ENCODE measurements around the gene CNOT1. TPM values are rescaled to one million over a fixed set of nuclear protein-coding genes. Genes with fewer than 3 reads are reported as not detected.
"Not testable (repeated sequence)": the region's sequence is repeated elsewhere in the genome, so short reads cannot be mapped to it uniquely, and the experiment has no call there.

The CNOT1 gene
- total RNA-seq, 1 donor from 2014 or later = 270 TPM

DNA sequence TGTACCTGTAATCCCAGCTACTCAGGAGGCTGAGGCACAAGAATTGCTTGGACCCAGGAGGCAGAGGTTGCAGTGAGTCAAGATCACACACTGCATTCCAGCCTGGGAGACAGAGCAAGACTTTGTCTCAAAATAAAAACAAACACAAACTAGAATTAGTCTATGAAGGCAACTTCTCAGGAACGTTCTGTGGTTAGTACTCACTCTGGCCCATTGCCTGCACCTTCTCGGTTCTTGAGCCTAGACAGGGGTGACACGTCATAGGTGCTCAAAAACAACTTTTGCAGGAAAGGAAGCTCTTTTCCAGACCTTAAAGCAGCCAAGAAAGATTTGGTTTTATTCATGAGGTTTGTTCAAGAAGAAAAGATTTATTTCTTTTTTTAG is 22.3 kb upstream of the CNOT1 start:
- H3K9me3 Mint-ChIP-seq = no peaks in the 10 kb centered on the region
- no peak overlapping the region for H3K27ac Mint-ChIP-seq
- no peak overlapping the region for H3K4me3 Mint-ChIP-seq
- H3K36me3 Mint-ChIP-seq (ENCODE audit: low read depth) = no peaks in the 10 kb centered on the region
- DNase-seq = no peak
- no peaks in the 10 kb centered on the region for H3K4me1 Mint-ChIP-seq
- peaks cover 3% of the 10 kb centered on the region for H3K27me3 Mint-ChIP-seq
- intact Hi-C loops (cut with micrococcal nuclease) = no loop called here

DNA sequence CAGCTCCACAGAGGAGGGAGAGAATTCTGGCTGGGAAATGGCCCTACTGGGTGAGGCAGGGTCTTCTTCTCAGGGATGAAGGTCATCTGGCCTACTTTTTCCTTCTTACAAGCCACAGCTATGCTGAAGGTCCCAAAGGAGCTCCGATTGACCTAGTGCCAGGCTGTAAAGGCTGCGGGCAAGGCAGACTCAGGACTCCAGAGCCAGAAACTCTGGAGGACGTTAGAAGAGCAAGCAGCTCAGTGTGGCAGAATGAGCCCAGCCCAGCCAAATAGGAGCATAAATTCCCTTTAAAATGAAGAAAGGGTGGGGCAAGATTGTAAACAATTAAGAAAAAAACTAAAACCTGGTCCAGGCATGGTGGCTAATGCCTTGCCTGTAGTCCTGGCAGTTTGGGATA is 20.1 kb upstream of the CNOT1 start:
- DNase-seq = no peak
- H3K36me3 Mint-ChIP-seq (ENCODE audit: low read depth) = no peaks in the 10 kb centered on the region
- H3K27ac Mint-ChIP-seq = no peak overlapping the region

DNA sequence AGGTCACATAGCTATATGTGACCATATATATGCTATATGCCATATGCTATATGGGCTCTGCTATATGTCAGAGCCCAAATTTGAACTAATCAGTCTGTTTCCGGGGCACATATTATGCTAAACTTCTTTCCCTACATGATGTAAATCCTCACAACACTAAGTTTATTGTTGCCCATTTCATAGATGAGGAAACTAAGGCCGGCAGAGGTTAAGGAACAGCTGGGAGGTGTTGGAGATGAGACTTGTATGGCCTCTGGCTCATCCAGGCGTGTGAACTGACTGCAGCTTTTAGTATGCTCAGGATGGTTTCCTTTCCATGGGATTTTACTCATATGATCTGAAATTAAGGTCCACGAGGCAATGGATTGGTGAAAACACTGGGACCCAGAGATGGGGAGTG is 17.5 kb upstream of the CNOT1 start:
- no peak overlapping the region for H3K4me3 Mint-ChIP-seq
- DNase-seq = no peak
- H3K9me3 Mint-ChIP-seq = no peaks in the 10 kb centered on the region
- no peaks in the 10 kb centered on the region for H3K36me3 Mint-ChIP-seq (ENCODE audit: low read depth)
- no peaks in the 10 kb centered on the region for H3K4me1 Mint-ChIP-seq
- no peak overlapping the region for H3K27ac Mint-ChIP-seq
- H3K27me3 Mint-ChIP-seq = no peaks in the 10 kb centered on the region
- intact Hi-C loops (cut with micrococcal nuclease) = no loop called here

More for the DNA sequence above, 20.1 kb upstream of the CNOT1 start:
- H3K9me3 Mint-ChIP-seq = no peaks in the 10 kb centered on the region
- no peaks in the 10 kb centered on the region for H3K4me1 Mint-ChIP-seq
- intact Hi-C loops (cut with micrococcal nuclease) = no loop called here
- peaks cover 3% of the 10 kb centered on the region for H3K27me3 Mint-ChIP-seq
- H3K4me3 Mint-ChIP-seq = no peak overlapping the region

DNA sequence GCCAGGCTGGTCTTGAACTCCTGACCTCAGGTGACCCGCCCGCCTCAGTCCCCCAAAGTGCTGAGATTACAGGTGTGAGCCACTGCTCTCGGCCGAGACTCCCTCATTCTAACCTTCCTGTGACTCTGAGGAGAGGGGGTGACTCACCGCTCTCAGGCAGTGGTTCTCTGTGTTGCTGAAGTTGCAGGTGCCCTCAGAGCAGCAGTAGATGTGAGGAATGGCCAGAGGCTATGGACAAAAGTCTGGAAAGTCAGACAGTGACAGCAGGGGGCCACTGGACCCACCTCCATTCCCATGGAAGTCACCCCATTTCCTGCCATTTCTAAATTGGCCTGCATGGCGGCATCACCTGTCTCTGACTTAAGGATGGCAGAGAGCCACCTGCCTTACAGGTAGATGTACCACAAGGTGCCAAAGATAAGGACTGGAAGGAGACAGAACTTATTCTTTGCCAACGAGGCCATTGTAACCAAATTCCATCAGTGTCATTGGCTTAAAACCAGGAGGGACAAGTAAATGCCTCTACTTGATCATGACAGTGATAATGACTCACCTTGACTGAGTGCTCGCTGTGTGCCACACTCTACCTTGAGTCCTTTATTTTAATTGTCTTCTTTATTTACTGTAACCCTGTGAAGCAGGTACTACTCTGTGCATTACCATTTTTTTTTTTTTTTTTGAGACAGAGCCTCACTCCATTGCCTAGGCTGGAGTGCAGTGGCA is 15.3 kb upstream of the CNOT1 start:
- intact Hi-C loops (cut with micrococcal nuclease) = no loop called here
- no peak overlapping the region for H3K4me3 Mint-ChIP-seq
- H3K27ac Mint-ChIP-seq = no peak overlapping the region
- peaks cover 2% of the 10 kb centered on the region for H3K27me3 Mint-ChIP-seq
- DNase-seq = no peak
- no peaks in the 10 kb centered on the region for H3K36me3 Mint-ChIP-seq (ENCODE audit: low read depth)
- H3K4me1 Mint-ChIP-seq = no peaks in the 10 kb centered on the region
- H3K9me3 Mint-ChIP-seq = no peaks in the 10 kb centered on the region

DNA sequence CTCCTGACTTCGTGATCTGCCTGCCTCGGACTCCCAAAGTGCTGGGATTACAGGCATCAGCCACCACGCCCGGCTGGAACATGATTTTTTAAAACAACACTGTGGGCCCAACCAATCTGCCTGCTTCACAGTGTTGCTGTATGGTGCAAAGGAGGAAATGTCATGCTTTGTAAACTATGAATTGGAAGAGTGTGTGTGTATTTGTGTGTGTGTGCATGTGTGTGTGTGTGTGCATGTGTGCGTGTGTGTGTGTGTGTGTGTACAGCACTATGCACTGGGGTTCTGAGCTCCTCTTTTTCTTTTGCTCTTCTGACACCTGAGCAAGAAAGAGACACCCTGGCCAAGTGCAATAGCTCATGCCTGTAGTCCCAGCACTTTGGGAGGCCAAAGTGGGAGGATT is 14.5 kb upstream of the CNOT1 start:
- H3K27ac Mint-ChIP-seq = no peak overlapping the region
- no peaks in the 10 kb centered on the region for H3K9me3 Mint-ChIP-seq
- H3K27me3 Mint-ChIP-seq = peaks cover 2% of the 10 kb centered on the region
- H3K4me3 Mint-ChIP-seq = no peak overlapping the region
- DNase-seq = no peak
- intact Hi-C loops (cut with micrococcal nuclease) = no loop called here
- no peaks in the 10 kb centered on the region for H3K4me1 Mint-ChIP-seq
- no peaks in the 10 kb centered on the region for H3K36me3 Mint-ChIP-seq (ENCODE audit: low read depth)

DNA sequence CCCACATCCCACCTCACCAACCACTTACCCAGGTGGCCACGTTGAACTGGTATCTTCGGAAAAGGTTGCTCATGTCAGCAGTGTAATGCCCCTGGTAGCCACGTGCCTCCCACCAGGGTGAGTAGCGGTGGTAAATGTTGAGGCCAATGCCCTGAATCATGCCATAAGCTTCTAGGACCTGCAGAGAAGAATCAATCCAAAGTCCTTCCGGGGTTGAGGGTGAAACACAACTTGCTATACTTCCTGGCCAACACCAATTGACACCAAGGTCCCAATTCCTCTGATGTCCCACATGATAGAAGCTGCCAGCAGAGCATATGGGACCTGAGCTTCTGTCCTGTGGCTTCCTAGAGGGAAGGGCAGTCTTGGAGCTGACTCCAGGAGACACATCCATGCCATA is 11.3 kb upstream of the CNOT1 start:
- H3K4me1 Mint-ChIP-seq = no peaks in the 10 kb centered on the region
- H3K4me3 Mint-ChIP-seq = no peak overlapping the region
- intact Hi-C loops (cut with micrococcal nuclease) = no loop called here
- H3K27ac Mint-ChIP-seq = no peak overlapping the region
- H3K9me3 Mint-ChIP-seq = no peaks in the 10 kb centered on the region
- no peak for DNase-seq
- no peaks in the 10 kb centered on the region for H3K36me3 Mint-ChIP-seq (ENCODE audit: low read depth)
- H3K27me3 Mint-ChIP-seq = peaks cover 3% of the 10 kb centered on the region

DNA sequence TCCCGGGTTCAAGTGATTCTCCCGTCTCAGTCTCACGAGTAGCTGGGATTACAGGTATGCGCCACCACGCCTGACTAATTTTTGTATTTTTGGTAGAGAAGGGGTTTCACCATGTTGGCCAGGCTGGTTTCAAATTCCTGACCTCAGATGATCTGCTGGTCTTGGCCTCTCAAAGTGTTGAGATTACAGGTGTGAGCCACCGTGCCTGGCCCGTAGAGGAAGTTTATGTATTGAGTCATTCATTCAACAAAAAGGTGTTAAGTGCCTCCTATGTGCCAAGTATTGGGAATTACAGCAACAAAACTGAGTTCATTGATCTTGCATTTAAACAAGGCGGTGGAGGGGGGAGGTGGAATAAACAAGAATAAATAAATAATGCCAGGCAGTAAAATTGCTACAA is 10.2 kb upstream of the CNOT1 start:
- H3K27me3 Mint-ChIP-seq = peaks cover 3% of the 10 kb centered on the region
- no peak for DNase-seq
- no peaks in the 10 kb centered on the region for H3K9me3 Mint-ChIP-seq
- H3K27ac Mint-ChIP-seq = no peak overlapping the region
- H3K36me3 Mint-ChIP-seq (ENCODE audit: low read depth) = no peaks in the 10 kb centered on the region
- intact Hi-C loops (cut with micrococcal nuclease) = no loop called here
- H3K4me1 Mint-ChIP-seq = no peaks in the 10 kb centered on the region
- no peak overlapping the region for H3K4me3 Mint-ChIP-seq

DNA sequence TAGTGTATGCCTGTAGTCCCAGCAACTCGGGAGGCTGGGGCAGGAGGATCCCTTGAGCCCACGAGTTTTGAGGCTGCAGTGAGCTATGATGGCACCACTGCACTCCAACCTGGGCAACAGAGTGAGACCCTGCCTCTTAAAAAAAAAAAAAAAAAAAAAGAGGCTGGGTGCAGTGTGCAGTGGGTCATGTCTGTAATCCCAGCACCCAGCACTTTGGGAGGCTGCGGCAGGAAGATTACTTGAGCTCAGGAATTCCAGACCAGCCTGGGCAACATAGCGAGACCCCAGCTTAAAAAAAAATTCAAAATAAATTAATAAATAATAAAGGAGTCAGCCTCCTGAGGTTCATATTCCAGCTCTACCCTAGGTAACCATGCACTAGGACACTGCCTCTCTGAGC is 9.6 kb upstream of the CNOT1 start:
- Mint-ChIP-seq H3K9me3 (no peaks in the 10 kb centered on the region), H3K4me3 (no peak overlapping the region), H3K36me3 (ENCODE audit: low read depth) (no peaks in the 10 kb centered on the region), H3K4me1 (no peaks in the 10 kb centered on the region), H3K27me3 (peaks cover 7% of the 10 kb centered on the region), H3K27ac (no peak overlapping the region)
- DNase-seq = no peak
- intact Hi-C loops (cut with micrococcal nuclease) = no loop called here

DNA sequence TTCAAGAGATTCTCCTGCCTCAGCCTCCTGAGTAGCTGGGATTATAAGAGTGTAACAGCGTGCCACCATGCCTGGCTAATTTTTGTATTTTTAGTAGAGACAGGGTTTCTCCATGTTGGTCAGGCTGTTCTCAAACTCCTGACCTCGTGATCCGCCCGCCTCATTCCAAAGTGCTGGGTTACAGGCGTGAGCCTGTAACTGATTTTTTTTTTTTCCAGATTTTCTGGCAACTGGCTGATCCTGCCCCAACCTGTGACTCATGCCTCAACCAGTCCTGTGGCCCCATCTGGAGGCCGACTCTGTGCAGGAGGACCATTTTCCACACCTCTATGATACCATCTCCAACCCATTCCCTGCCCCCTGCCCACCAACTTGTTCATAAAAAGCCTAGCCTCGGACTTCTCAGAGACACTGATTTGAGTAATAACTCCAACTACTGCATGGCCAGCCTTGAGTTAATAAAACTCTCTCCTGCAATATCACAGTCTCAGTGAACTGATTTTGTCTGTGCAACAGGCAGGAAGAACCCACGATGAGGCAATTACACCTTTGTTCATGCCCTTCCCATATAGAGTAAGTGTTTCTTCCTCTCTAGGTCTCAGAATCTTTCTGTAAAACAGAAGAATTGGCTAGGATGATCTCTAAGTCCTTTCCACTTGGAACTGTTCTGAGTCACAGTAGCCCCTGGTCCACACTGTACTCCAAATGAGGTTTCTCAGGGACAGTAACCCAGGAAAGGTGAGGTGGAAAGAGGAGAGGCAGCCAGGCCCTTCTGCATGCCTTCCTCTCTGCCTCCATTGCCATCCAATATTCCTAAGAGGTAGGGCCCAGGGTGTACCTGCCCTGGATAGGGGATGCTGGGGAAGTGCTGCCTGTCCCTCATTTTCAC is 8.8 kb upstream of the CNOT1 start:
- Mint-ChIP-seq H3K27me3 (peaks cover 8% of the 10 kb centered on the region), H3K4me1 (no peaks in the 10 kb centered on the region), H3K4me3 (no peak overlapping the region), H3K9me3 (no peaks in the 10 kb centered on the region), H3K36me3 (ENCODE audit: low read depth) (no peaks in the 10 kb centered on the region), H3K27ac (no peak overlapping the region)
- intact Hi-C loops (cut with micrococcal nuclease) = no loop called here
- DNase-seq = no peak

DNA sequence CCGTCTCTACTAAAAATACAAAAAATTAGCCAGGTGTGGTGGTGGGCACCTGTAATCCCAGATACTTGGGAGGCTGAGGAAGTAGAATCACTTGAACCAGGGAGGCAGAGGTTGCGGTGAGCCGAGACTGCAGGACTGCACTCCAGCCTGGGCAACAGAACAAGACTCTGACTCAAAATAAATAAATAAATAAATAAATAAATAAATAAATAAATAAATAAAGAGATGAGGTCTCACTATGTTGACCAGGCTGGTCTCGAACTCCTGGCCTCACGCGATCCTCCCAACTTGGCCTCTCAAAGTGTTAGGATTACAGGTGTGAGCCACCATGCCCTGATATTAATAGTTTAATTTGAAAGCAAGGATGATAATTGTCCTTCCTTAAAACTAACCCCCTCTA is 7.4 kb upstream of the CNOT1 start:
- DNase-seq; H3K27me3 Mint-ChIP-seq; H3K4me1 Mint-ChIP-seq; H3K9me3 Mint-ChIP-seq; intact Hi-C loops (cut with micrococcal nuclease); H3K36me3 Mint-ChIP-seq (ENCODE audit: low read depth); H3K27ac Mint-ChIP-seq; H3K4me3 Mint-ChIP-seq: not testable (repeated sequence)

DNA sequence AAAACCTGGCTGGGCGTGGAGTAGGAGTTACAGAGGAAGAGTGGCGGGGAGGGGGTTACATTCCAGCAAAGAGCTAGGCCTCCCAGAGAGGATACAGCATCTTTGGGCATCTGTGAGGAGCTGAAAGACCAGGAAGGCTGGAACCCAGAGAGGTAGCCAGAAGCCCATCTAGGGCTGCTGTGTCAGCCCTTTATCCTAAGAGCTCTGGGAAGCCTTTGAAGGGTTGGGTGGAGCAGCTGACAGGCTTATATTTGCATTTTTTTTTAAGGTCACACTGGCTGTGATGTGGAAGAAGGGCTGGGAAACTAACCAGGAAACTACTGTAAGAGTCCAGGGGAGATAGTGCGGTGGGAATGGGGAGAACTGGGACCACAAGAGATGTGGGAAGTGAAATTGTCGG is 6.8 kb upstream of the CNOT1 start:
- Mint-ChIP-seq H3K27ac (no peak overlapping the region), H3K9me3 (no peaks in the 10 kb centered on the region), H3K4me1 (peaks cover 2% of the 10 kb centered on the region), H3K4me3 (no peak overlapping the region), H3K36me3 (ENCODE audit: low read depth) (no peaks in the 10 kb centered on the region), H3K27me3 (peaks cover 8% of the 10 kb centered on the region)
- no peak for DNase-seq
- intact Hi-C loops (cut with micrococcal nuclease) = no loop called here

DNA sequence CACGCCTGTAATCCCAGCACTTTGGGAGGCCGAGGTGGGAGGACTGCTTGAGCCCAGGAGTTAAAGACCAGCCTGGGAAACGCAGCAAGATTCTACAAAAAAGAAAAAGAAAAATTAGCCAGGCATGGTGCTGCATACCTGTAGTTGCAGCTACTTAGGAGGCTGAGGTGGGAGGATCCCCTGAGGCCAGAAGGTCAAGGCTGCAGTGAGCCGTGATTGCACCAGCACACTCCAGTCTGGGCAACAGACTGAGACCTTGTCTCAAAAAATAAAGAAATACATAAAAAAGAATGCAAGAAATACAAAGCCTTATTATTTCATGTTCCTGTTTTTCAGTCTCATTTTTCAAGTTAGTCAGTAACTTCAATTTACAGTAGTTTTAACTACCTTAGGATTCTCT is 5.9 kb upstream of the CNOT1 start:
- no peak for DNase-seq
- intact Hi-C loops (cut with micrococcal nuclease) = no loop called here
- Mint-ChIP-seq H3K4me1 (peaks cover 6% of the 10 kb centered on the region), H3K27ac (no peak overlapping the region), H3K36me3 (ENCODE audit: low read depth) (no peaks in the 10 kb centered on the region), H3K27me3 (peaks cover 6% of the 10 kb centered on the region), H3K9me3 (no peaks in the 10 kb centered on the region), H3K4me3 (no peak overlapping the region)

DNA sequence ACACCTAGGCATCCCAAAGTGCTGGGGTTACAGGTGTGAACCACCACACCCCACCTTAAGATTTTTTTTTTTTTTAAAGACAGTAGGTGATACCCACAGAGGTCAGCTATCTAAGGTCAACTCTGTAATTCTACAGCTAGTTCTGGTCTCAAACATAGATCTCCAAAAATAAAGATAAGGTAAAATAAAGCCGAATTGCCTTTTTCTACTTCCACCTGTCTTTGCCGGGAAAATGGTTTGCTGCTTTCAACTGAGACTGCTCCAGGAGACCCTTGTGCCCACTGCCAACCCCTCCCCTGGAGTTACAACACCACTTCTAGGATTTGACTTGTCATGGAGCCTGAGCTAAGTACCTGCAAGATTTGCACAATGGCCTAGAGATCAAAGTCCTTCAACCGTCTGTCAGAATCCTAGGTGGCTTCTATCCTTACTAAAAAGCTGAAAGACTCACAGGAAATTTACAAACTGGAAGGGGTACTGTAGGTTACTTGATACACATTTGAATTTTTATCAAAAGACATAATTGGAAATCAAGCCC is 4.7 kb upstream of the CNOT1 start:
- no peaks in the 10 kb centered on the region for H3K9me3 Mint-ChIP-seq
- H3K4me3 Mint-ChIP-seq = no peak overlapping the region
- H3K27ac Mint-ChIP-seq = no peak overlapping the region
- intact Hi-C loops (cut with micrococcal nuclease) = no loop called here
- peaks cover 13% of the 10 kb centered on the region for H3K4me1 Mint-ChIP-seq
- H3K27me3 Mint-ChIP-seq = peaks cover 8% of the 10 kb centered on the region
- H3K36me3 Mint-ChIP-seq (ENCODE audit: low read depth) = peaks cover 4% of the 10 kb centered on the region
- DNase-seq = no peak
